H1 (cell line): ENCODE results near the gene CTDNEP1. TPM values are rescaled to one million over a fixed set of nuclear protein-coding genes. Genes with fewer than 3 reads are reported as not detected.
A peak's percentile ranks its signal among the peaks of the same experiment; 100 is the strongest.

Experiments used
- BRCA1 ChIP-seq: IDR thresholded peaks from 2 replicates; pipeline ENCODE4 v1.6.1; 2012; ENCODE audit warnings: low read depth, low read length, improper control_type of control experiment
- CBX5 ChIP-seq: fragments of 300-800, 300-1000 bp; sonication (generic); IDR thresholded peaks from 2 replicates; pipeline ENCODE4 v1.7.1; 2016; ENCODE audit warnings: antibody characterized with exemption, low read length, low read depth
- CHD1 ChIP-seq: IDR thresholded peaks from 2 replicates; pipeline ENCODE4 v1.6.1; 2012; ENCODE audit warnings: low read depth, low read length, improper control_type of control experiment
- EP300 ChIP-seq, 2 experiments: IDR thresholded peaks; 1 replicate in 1 of 2; 2 replicates in 1 of 2; pipeline ENCODE4 v1.6.1; 2011 to 2012; ENCODE audit warnings: low read depth in 2 of 2, low read length in 2 of 2, mild to moderate bottlenecking in 2 of 2, borderline replicate concordance in 1 of 2, inconsistent platforms in 1 of 2, moderate library complexity in 1 of 2
- EZH2 ChIP-seq: fragments of 200-600 bp; sonication (generic); IDR thresholded peaks from 2 replicates; pipeline ENCODE4 v1.7.1; 2012; ENCODE audit warnings: low read depth, mild to moderate bottlenecking, moderate library complexity, low read length, inconsistent platforms; ENCODE audit not compliant: severe bottlenecking
- KDM1A ChIP-seq: fragments of 200-600, 300-600 bp; sonication (generic); IDR thresholded peaks from 2 replicates; pipeline ENCODE4 v1.7.1; 2016; ENCODE audit warnings: mild to moderate bottlenecking, low read length, borderline replicate concordance
- MAFK ChIP-seq: IDR thresholded peaks from 2 replicates; pipeline ENCODE4 v1.6.1; 2012; ENCODE audit warnings: low read depth, mild to moderate bottlenecking, improper control_type of control experiment, low read length
- NRF1 ChIP-seq: IDR thresholded peaks from 2 replicates; pipeline ENCODE4 v1.6.1; 2011; ENCODE audit warnings: mild to moderate bottlenecking, low read depth, low read length, improper control_type of control experiment
- POLR2A ChIP-seq, 2 experiments: IDR thresholded peaks; 1 replicate in 1 of 2; 2 replicates in 1 of 2; pipeline ENCODE4 v1.6.1; 2011; ENCODE audit warnings: low read depth in 2 of 2, low read length in 2 of 2, mild to moderate bottlenecking in 2 of 2; ENCODE audit errors: control extremely low read depth in 1 of 2
- POLR2AphosphoS5 ChIP-seq: IDR thresholded peaks from 2 replicates; pipeline ENCODE4 v1.6.1; 2011; ENCODE audit warnings: low read depth, low read length
- POU5F1 ChIP-seq: IDR thresholded peaks from 2 replicates; pipeline ENCODE4 v1.6.1; 2011; ENCODE audit warnings: low read depth, mild to moderate bottlenecking, low read length, moderate library complexity
- RBBP5 ChIP-seq: IDR thresholded peaks from 2 replicates; pipeline ENCODE4 v1.7.1; 2012; ENCODE audit warnings: low read depth, mild to moderate bottlenecking, inconsistent platforms, low read length, moderate library complexity, borderline replicate concordance
- RFX5 ChIP-seq: IDR thresholded peaks from 2 replicates; pipeline ENCODE4 v1.6.1; 2011; ENCODE audit warnings: low read depth, low read length, improper control_type of control experiment, borderline replicate concordance
- SAP30 ChIP-seq: fragments of 300-600 bp; sonication (generic); IDR thresholded peaks from 2 replicates; pipeline ENCODE4 v1.7.1; 2012; ENCODE audit warnings: low read length, moderate library complexity, mild to moderate bottlenecking, inconsistent platforms; ENCODE audit not compliant: insufficient read depth, insufficient replicate concordance
- SIRT6 ChIP-seq: IDR thresholded peaks from one replicate; pipeline ENCODE4 v1.7.1; 2012; ENCODE audit warnings: low read length, inconsistent platforms
- SP2 ChIP-seq: IDR thresholded peaks from 2 replicates; pipeline ENCODE4 v1.6.1; 2012; ENCODE audit warnings: mild to moderate bottlenecking, low read length, inconsistent platforms
- TAF1 ChIP-seq: IDR thresholded peaks from 2 replicates; pipeline ENCODE4 v1.6.1; 2011; ENCODE audit warnings: mild to moderate bottlenecking, low read depth, low read length
- TAF7 ChIP-seq: optimal IDR thresholded peaks from 2 replicates; pipeline ENCODE3; 2011; ENCODE audit warnings: low read depth, mild to moderate bottlenecking, inconsistent platforms, low read length, moderate library complexity, borderline replicate concordance
- ZNF274 ChIP-seq: IDR thresholded peaks from 2 replicates; pipeline ENCODE4 v1.7.0; 2012; ENCODE audit warnings: low read length, borderline replicate concordance; ENCODE audit errors: extremely low read depth
- polyA plus RNA-seq, 7 experiments: library from polyadenylated mRNA; depleted of rRNA in 3 of 7; stranded (reverse) in 5 of 7; unstranded in 2 of 7; fragments of >200 nt in 5 of 7; fragments of 200-250 nt in 2 of 7; gene quantifications; 1 replicate in 5 of 7; 2 replicates in 1 of 7; 4 replicates in 1 of 7; pipeline versions ENCODE4 v1.2.1 to v1.2.3, GENCODE V29; 2011 to 2013; ENCODE audit warnings: missing spikeins in 2 of 7, mixed read lengths in 2 of 7
- total RNA-seq: library from RNA; stranded (reverse); fragmentation: NEBNext Ultra II Directional; extraction: Animal tissue kit (Norgen Biotek cat#: 25700); gene quantifications from 2 replicates; pipeline ENCODE4 v1.2.1, GENCODE V29; 2021
- TF ChIP-seq, protein P1 (sequence below), 3 experiments: IDR thresholded peaks; 1 replicate in 2 of 3; 2 replicates in 1 of 3; pipeline versions ENCODE4 v1.5.1 to v1.6.1; 2011; ENCODE audit warnings: low read length in 3 of 3, mild to moderate bottlenecking in 3 of 3, inconsistent platforms in 2 of 3, low read depth in 1 of 3, moderate library complexity in 1 of 3; ENCODE audit not compliant: insufficient read depth in 1 of 3; ENCODE audit errors: control extremely low read depth in 1 of 3
- TF ChIP-seq, protein P2 (sequence below): IDR thresholded peaks from 2 replicates; pipeline ENCODE4 v1.6.1; 2011; ENCODE audit warnings: low read length, improper control_type of control experiment

CTDNEP1 gene
- total and polyA plus RNA-seq, 2 of the 8 experiments (the other 6 are each of a cell fraction or from before 2014, with no cell fraction given): 114 to 123 TPM

DNA sequence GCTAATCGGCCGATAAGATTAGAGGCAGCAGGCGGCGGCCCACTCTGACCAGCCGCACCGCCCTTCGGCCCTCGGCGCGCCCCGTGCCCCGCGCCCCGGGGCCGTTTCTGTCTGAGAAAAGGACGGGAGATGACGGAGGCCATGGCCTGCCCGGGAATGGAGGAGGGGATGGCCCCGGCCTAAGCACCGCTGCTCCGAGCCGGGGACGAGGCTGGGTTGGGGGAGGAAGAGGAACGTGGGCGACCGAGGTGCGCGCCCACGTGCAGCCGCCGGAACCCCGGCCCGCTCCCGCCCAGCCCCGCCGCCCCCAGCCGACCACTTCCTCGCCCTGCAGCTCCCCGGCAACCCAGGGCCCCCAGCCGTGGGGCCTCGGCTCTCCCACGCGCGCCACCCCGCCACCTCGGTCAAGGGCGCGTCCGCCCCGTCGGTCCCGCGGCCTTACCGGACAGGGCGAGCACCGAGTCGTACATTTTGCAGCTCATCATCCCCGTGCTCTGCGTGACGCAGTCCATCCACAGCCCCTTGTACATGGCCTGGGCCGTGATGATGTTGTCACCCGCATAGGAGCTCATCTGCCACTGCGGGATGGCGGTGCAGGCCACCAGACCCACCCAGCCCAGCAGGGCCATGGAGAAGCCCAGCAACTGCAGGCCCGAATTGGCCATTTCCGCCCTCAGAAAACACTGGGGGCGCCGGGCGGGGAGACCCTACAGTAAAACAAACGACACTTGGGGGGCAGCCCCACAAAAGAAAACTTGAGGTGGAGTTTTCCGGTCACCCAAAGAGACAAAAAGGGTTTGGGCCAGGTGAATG lies 10.1 kb upstream of the CTDNEP1 start (continued):
- TF ChIP-seq, protein P1, sequence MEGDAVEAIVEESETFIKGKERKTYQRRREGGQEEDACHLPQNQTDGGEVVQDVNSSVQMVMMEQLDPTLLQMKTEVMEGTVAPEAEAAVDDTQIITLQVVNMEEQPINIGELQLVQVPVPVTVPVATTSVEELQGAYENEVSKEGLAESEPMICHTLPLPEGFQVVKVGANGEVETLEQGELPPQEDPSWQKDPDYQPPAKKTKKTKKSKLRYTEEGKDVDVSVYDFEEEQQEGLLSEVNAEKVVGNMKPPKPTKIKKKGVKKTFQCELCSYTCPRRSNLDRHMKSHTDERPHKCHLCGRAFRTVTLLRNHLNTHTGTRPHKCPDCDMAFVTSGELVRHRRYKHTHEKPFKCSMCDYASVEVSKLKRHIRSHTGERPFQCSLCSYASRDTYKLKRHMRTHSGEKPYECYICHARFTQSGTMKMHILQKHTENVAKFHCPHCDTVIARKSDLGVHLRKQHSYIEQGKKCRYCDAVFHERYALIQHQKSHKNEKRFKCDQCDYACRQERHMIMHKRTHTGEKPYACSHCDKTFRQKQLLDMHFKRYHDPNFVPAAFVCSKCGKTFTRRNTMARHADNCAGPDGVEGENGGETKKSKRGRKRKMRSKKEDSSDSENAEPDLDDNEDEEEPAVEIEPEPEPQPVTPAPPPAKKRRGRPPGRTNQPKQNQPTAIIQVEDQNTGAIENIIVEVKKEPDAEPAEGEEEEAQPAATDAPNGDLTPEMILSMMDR (IDR thresholded peaks at IDR 0.05; ENCODE audit: control extremely low read depth in 1 of 3, insufficient read depth in 1 of 3, low read depth in 1 of 3, low read length in 3 of 3): no peak
- peak; percentile 68 for TF ChIP-seq SAP30
- TF ChIP-seq SIRT6: no peak
- TF ChIP-seq KDM1A: no peak
- TF ChIP-seq SP2: no peak
- no peak for TF ChIP-seq RFX5
- no peak for TF ChIP-seq EZH2
- TF ChIP-seq ZNF274: no peak
- TF ChIP-seq POLR2AphosphoS5: peak; percentile 99
- no peak for TF ChIP-seq EP300 (IDR thresholded peaks at IDR 0.05; ENCODE audit: borderline replicate concordance in 1 of 2, low read depth in 2 of 2, low read length in 2 of 2)
- TF ChIP-seq MAFK: no peak
- TF ChIP-seq CBX5: no peak
- TF ChIP-seq, protein P2, sequence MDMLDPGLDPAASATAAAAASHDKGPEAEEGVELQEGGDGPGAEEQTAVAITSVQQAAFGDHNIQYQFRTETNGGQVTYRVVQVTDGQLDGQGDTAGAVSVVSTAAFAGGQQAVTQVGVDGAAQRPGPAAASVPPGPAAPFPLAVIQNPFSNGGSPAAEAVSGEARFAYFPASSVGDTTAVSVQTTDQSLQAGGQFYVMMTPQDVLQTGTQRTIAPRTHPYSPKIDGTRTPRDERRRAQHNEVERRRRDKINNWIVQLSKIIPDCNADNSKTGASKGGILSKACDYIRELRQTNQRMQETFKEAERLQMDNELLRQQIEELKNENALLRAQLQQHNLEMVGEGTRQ: no peak
- TF ChIP-seq RBBP5: peak; percentile 10; the same call in 1 of the 2 replicates
- TF ChIP-seq TAF7: peak; percentile 70
- TF ChIP-seq TAF1: no peak
- TF ChIP-seq CHD1: no peak; the same call in 1 of the 2 replicates
- TF ChIP-seq NRF1: no peak
- no peak for TF ChIP-seq BRCA1
- no peak for TF ChIP-seq POU5F1
- TF ChIP-seq POLR2A (IDR thresholded peaks at IDR 0.05; ENCODE audit: control extremely low read depth in 1 of 2, low read depth in 2 of 2, low read length in 2 of 2): peak; percentile 12 to 91
